ENCODE data around the gene ANKMY1.

- TF ChIP-seq POLR2A (IDR thresholded peaks at IDR 0.05) (no peak), CTCF (IDR thresholded peaks at IDR 0.05) (no peak)
Observed at GRCh38 chr2:240595381-240596079, 37.7 kb upstream of the ANKMY1 start.

Data from lower leg skin (tissue), 3 donors.